HTERT RPE-1 (cell line): ENCODE measurements around the gene VPREB1.
"Not testable (repeated sequence)": the region's sequence is repeated elsewhere in the genome, so short reads cannot be mapped to it uniquely, and the experiment has no call there.

Source experiments
- in situ Hi-C: fragments of 300-500 bp; cut with MboI; formaldehyde crosslinking; loops from 4 replicates; pipeline ENCODE4 v1.14.3; 2020; ENCODE audit warnings: low sequenced_read_pairs

The VPREB1 gene

DNA sequence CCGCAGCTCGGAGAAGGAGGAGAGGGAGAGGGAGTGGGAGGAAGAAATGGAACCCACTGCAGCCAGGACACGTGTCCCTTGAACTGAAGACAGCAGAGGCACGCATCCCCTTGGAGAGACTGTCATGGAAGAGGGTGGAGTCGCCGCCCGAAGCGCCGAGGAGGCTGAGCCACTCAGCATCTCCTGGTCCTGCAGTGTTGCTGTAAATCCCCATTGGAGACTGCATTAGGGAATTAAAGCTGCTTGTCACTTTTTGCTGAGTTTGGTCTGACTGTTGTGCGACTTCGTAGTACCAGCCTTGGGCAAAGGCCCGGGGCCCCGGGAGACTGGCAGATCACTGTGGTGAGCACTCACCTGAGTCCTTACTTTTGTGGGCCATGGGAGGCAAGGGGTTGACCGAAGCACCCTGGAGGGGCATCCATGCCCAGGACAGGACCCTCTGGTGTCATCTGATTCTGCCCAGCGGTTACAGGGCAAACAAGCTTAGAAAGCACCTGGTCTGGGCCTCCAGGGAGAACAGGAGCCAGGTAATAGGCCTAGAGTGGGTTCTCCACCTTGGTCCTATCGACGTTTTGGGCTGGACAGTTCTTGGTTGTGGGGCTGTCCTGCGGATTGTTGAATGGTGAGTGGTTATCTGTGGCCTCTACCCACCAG is 797 bp downstream of the VPREB1 start:
- in situ Hi-C loops: no loop called here

DNA sequence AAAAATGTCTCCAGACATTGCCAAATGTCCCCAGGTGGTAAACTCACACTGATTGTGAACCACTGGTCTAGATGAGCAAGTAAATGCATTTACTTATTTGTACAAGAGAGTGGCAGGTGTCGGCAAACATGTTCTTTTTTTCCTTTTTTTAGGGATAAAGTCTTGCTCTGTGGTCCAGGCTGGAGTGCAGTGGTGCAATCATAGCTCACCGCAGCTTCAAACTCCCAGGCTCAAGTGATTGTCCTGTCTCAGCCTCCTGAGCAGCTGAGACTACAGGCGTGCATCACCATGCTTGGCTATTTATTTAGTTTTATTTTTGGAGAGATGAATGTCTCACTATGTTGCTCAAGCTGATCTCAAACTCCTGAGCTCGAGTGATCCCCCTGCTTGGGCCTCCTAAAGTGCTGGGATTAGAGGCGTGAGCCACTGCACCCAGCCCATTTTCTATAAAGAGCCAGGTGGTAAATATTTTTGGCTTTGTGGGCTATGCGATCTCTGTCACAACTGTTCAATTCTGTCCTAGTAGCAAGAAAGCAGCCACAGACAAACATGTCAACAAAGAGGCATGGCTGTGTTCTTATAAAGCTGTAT is 1.4 kb downstream of the VPREB1 start:
- in situ Hi-C loops: no loop called here

DNA sequence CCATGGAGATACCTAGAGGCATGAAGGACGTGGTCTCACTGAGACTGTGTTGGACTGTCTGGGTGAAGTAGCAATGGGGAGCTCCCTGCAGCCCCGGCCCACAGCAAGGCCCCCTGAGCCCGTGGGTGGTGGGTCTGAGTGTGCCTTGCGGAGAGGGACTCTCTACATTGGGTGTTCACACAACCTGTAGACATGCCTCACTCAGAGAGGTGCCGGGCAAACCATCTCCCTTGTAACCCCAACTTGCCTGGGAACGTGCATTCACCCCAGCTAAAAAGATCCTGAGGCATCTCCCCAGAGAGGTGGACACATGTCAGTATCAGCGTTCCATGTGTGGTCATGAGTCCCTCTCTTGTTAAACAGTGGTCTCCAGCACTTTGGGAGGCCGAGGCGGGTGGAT is 2.1 kb downstream of the VPREB1 start:
- in situ Hi-C loops: no loop called here

DNA sequence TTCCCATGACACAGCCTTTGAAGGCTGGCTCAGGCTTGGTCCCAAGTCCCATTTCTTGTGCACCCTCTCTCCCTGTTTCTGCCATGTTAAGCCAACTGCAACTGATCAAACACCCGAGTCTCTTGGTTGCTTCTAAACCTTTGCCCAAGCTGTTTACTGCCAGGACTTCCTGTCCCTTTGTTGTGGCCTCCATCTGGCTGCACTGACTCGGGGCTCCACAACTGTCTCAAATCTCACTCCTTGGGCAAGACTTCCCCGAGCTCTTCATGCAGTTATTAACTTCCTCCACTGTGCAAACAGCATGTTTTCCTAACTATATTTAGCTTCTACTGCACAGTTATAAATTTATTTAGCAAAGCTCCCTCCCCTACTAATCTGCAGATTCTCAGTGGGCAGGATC is 4.3 kb downstream of the VPREB1 start:
- in situ Hi-C loops: no loop called here

DNA sequence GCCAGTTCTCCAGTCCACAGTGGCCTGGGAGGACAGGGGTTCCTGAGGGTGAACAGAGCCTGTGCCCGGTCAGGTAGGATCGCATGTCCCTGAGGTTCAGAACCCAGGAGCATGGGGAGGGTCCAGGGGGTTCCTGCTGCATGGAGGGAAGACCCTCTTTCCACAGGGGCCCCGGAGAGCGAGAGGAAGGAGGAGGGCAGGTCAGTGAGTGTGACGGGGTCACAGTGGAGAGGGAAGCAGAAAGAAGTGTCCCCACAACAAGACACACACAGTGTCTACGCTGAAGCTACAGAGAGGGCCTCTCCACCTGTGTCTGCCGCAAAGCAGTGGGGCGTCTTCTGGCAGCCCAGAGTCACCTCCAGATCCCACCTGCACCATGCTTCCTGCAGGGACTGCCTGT is 6.1 kb downstream of the VPREB1 start:
- in situ Hi-C loops: not testable (repeated sequence)

DNA sequence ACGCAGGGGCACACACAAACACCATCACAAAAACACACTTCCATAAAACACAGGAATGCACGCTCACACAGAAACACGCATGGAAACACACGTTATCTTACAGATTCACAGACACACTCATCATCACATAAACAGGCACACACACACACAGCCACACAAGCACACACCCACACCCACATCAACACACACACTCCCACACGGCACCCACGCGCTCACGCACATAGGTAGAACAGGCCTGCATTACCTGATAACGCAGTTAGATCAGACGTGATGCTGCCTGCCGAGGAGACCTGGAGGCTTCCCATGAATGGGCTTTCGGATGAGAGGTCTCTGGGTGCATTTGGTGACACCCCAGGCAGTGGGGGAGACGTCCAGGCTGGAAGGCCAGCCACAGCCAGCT is 11.5 kb downstream of the VPREB1 start:
- in situ Hi-C loops: not testable (repeated sequence)

DNA sequence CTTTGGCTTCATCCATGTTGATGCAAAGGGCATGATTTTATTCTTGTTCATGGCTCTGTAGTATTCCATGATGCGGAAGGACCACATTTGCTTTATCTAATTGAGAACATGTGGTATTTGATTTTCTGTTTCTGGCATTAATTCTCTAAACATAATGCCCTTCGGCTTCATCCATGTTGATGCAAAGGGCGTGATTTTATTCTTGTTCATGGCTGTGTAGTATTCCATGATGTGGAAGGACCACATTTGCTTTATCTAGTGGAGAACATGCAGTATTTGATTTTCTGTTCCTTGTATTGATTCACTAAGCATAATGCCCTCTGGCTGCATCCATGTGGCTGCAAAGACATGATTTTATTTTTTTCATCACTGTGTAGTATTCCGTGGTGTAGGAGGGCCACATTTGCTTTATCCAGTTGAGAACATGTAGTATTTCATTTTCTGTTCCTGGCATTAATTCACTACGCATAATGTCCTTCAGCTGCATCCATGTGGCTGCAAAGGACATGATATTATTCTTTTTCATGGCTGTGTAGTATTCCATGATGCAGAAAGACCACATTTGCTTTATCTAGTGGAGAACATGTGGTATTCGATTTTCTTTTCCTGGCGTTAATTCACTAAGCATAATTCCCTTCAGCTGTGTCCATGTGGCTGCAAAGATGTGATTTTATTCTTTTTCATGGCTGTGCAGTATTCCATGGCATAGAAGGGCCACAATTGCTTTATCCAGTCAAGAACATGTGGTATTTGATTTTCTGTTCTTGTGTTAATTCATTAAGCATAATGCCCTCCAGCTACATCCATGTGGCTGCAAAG is 14.2 kb downstream of the VPREB1 start:
- in situ Hi-C loops: not testable (repeated sequence)

DNA sequence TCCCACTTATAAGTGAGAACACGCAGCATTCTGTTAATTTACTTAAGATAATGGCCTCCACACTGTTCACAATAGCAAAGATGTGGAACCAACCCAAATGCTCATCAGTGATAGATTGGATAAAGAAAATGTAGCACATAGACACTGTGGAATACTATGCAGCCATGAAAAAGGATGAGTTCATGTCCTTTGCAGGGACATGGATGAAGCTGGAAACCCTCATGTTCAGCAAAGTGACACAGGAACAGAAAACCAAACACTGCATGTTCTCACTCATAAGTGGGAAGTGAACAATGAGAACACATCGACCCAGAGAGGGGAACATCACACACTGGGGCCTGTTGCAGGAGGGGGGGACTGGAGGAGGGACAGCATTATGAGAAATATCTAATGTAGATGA is 15.6 kb downstream of the VPREB1 start:
- in situ Hi-C loops: not testable (repeated sequence)

DNA sequence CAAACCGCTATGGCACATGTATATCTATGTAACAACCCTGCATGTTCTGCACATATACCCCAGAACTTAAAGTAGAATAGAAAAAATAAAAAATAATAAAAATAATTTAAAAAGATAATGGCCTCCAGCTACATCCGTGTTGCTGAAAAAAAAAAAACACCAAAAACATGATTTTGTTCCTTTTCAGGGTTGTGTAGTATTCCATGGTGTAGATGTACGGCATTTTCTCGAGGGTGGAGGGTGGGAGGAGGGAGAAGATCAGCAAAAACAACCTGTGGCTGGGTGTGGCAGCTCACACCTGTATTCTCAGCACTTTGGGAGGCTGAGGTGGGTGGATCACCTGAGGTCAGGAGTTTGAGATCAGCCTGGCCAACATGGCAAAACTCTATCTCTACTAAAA is 16.0 kb downstream of the VPREB1 start:
- in situ Hi-C loops: not testable (repeated sequence)

DNA sequence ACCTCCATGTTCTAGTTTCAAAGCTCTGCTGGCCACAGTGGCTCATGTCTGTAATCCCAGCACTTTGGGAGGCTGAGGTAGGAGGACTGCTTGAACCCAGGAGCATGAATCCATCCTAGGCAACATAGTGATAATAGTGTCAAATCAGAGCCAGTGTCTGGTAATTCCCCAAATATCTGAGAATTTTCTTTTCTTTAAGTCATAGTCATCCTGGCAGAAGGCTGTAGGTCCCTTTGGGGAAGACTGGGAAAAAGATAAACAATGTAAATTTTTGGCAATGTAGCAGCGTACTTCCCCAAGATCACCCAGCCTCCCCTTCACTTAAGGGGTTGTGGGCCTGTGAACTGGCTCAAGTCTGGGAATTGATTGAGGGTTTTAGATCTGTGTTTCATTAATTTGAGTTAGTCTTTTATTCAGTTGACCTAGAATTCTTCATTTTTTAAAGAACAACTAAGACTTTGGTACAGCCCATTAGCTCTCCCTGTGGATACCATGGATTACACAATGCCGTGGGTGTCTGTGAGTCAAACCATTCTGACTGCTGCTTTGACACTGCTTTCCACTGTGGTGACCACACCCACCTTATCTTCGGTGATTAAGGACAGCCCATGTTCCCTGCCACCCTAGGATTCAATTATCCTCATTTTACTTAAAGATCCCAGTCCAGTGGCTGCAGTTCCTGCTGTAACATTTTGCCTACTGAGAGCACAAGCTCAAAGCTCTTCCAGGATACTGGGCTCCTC is 17.9 kb downstream of the VPREB1 start:
- in situ Hi-C loops: not testable (repeated sequence)

DNA sequence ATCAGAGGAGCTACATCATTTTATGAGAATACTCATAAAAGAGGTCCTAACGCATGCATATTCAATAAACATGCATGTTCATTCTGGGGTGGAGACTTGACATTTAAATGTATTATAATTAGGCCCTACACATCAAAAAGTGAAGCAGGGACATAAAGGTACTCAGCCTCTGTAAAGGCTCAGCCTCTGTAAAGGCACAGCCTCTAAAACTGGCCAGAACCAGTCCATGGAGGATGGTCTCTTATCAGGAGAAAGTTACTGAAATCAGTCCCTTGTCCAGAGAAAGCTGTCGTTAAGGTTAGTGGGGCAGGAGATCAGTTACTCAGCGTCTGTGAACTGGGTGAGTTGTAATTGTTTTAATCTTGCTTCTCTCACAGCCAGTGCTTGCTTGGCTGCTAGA is 19.2 kb downstream of the VPREB1 start:
- in situ Hi-C loops: not testable (repeated sequence)

DNA sequence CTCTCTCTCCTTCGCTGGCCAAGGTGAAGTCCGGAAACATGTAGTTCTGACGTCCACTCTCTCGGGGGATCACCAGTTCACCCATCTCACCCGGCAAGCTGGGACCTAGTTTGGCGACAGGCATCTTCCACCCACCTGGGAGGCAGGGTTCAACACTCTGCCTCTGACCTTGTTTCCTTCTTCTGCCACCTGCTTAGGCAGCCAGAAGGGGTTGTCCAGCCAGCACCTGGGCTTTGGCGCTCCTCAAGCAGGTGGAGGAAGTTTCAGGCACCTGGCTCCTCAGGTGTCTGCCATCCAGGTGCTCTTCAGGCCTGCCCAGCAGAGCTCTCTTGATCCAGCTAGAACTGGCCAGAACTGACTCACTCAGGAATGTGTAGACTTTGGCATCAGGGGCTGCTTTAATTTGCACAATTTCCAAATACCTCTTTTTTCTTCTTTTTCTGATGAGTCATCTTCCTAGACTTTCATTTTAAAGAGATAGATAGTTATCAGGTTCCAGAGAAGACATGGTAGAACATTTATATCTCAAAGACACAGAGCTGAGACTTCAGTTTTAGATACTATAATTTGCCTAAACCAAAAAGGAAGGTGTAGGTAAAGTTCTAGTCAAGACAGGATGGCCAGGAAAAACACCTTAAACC is 25.6 kb downstream of the VPREB1 start:
- in situ Hi-C loops: not testable (repeated sequence)

DNA sequence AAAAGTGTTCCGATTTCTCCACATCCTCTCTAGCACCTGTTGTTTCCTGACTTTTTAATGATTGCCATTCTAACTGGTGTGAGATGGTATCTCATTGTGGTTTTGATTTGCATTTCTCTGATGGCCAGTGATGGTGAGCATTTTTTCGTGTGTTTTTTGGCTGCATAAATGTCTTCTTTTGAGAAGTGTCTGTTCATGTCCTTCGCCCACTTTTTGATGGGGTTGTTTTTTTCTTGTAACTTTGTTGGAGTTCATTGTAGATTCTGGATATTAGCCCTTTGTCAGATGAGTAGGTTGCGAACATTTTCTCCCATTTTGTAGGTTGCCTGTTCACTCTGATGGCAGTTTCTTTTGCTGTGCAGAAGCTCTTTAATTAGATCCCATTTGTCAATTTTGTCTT is 32.8 kb downstream of the VPREB1 start:
- in situ Hi-C loops: not testable (repeated sequence)

DNA sequence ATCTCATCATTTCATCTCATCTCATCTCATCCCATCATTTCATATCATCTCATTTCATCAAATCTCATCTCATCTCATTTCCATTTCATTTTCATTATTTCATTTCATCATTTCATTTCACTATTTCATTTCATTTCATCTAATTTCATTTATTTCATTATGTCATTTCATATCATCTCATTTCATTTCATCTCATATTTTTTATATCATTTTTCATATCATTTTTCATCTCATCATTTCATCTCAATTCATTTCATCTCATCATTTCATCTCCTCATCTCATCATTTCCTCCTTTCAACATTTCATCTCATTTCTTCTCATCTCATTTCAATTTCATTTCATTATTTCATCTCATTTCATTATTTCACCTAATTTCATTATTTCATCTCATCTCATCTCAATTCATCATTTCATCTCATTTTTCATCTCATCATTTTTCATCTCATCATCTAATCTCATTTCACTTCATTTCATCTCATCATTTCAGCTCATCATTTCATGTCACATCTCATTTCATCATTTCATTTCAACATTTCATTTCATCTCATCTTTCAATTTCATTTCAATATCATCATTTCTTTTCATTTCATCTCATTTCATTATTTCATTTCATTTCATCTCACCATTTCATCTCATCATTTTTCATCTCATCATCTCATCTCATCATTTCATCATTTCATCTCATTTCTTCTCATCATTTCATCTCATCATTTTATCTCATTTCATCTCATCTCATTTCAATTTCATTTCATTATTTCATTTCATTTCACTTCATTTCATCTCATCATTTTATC is 40.6 kb downstream of the VPREB1 start:
- in situ Hi-C loops: not testable (repeated sequence)

DNA sequence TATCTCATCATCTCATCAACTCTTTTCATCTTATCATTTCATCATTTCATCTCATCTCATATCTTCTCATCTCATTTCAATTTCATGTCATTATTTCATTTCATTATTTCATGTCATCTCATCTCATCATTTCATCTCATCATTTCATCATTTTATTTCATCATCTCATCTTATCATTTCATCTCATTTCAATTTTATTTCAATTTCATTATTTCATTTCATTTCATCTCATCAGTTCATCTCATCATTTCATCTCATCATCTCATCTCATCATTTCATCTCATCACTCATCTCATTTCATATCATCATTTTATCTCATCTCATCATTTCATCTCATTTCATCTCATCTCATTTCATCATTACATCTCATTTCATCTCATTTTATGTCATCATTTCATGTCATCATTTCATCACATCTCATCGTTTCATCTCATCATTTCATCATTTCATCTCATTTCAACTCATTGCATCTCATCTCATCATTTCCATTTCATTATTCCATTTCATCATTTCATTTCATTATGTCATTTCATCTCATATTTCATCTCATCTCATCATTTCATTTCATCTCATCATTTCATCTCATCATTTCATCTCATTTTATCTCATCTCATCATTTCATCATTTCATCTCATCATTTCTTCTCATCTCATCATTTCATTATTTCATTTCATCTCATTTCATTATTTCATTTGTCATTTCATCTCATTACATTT is 42.0 kb downstream of the VPREB1 start:
- in situ Hi-C loops: not testable (repeated sequence)

DNA sequence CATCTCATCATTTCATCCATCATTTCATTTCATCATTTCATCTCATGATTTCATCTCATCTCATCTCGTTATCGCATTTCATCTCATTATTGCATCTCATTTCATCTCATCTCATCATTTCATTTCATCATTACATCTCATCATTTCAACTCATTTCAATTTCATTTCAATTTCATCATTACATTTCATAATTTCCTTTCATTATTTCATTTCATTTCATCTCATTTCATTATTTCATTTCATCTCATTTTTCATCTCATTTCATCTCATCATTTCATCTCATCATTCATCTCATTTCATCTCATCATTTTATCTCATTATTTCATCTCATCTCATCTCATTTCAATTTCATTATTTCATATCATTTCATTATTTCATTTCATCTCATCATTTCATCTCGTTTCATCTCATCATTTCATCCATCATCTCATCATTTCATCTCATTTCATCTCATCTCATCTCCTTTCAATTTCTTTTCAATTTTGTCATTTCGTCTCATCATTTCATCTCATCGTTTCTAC is 42.6 kb downstream of the VPREB1 start:
- in situ Hi-C loops: not testable (repeated sequence)

DNA sequence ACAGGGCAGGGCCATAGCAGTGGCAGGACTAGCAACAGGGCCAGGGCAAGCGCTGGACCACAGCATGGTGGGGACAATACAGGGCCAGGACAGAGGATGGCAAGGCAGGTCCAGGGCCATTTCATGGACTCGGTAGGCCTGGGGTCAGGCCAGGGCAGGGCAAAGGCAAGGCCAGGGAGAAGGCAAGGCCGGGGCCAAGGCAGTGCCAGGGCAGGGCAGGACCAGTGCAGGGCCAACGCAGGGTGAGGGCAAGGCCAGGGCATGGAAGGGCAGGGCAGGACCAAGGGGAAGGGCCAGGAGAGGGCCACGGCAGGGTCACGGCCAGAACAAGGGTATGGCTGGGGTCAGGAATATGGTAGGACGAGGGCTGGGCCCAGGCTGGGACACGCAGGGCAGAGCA is 45.1 kb downstream of the VPREB1 start:
- in situ Hi-C loops: not testable (repeated sequence)

DNA sequence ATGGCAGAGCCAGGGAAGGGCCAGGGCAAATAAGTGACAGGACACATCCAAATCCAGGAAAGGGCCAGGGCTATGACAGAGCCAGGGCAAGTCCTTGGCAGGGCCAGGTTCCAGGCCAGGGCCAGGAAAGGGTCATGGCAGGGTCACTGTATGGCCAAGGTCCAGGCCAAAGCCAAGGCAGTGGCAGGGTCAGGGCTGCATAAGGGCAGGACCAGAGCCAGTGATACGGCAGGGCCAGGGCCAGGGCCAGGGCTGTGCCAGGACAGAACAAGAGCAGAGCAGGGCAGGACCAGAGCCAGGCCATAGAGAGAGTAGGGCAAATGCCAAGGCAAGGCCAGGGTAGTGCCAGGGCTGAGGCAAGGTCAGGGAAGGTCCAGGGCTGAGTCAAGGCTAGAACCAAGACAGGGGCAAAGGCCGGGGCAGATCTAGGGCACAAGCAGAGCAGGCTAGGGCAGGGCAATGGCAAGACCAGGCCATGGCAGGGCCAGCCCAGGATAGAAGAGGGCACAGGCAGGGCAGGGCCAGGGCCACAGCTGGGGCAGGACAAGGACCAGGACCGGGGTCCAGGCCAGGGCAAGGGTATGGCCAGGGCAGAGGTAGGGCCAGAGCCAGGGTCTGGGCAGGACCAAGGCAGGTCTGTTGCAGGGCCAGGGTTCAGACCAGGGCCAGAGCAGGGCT is 46.7 kb downstream of the VPREB1 start:
- in situ Hi-C loops: not testable (repeated sequence)

DNA sequence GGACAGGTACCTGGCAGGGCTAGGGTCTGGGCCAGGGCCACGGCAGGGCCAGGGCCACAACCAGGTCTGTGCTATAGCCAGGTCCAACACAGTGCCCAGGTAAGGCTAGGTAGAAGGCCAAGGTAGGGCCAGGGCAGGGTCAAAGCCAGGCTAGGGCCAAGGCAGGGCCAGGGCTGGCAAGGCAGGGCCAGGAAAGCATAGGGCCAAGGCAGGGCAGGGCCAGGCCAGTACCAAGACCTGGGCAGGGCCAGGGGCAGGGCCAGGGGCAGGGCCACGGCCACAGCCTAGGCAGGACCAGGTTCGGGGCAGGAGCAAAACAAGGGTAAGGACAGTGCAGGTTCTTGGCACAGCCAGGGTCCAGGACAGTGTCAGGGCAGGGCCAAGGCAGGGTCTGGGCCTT is 48.1 kb downstream of the VPREB1 start:
- in situ Hi-C loops: not testable (repeated sequence)
